Limb (tissue), 2 donors: Measurements from ENCODE around the gene JPH3.
A peak's percentile ranks its signal among the peaks of the same experiment; 100 is the strongest.
"Not testable (repeated sequence)": the region's sequence is repeated elsewhere in the genome, so short reads cannot be mapped to it uniquely, and the experiment has no call there.

ENCODE experiments used
- DNase-seq, 2 donors: peaks; one replicate each; pipeline ENCODE4 v3.0.0-alpha.2; 2016; ENCODE audit errors: extremely low spot score in 2 of 2

The JPH3 gene

DNA sequence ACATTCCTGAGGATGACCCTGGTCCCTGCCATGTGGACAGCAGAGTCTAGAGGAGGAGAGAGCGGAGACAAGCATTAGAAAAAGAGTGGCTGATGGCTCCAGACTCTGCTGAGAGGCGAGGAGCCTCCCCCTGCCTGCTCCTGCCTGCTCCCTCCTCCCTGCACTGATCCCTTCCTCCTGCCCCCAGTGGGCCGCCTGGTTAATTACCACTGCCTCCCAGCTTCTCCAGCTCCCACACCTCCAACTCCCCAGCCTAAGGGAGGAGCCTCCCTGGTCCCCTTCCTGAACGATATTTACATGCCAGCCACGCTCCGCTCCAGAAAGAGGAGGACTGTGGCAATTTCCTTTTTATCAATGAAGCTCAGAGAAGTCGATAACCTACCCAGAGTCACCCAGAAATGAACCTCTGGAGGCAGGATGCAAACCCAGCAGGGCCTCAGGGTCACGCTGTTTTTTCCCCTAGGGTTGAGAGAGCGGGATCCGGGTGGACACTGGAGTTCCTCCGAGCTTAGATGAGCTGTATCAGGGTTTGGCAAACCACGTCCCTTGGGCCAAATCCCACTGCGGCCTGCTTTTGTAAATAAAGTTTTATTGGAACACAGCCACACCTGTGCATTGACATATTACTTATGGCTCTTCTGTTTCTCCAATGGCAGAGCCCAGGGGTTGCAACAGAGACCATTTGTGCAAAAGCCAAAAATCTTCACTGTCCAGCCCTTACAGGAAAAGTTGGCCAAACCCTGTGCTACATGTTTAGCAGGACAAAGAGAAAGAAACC lies 27.1 kb upstream of the JPH3 start:
- DNase-seq: no peak

DNA sequence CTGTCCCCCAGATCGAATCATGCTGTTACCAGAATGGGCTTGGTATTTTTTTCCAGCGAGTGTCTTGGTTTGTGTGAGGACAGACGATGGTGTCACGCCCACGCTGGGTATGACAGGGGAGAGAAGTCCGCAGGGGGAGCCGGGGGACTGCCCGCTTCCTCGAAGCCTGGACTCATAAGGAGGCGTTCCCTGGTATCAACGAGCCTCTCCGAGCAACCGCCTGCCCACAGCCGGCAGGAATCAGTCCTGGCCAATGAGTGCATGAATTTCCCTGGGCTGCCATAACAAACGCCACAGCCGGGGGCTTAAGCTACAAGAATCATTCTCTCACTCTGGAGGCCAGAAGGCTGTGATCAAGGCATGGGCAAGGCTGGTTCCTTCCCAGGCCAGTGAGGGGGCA lies 26.1 kb upstream of the JPH3 start:
- no peak for DNase-seq

DNA sequence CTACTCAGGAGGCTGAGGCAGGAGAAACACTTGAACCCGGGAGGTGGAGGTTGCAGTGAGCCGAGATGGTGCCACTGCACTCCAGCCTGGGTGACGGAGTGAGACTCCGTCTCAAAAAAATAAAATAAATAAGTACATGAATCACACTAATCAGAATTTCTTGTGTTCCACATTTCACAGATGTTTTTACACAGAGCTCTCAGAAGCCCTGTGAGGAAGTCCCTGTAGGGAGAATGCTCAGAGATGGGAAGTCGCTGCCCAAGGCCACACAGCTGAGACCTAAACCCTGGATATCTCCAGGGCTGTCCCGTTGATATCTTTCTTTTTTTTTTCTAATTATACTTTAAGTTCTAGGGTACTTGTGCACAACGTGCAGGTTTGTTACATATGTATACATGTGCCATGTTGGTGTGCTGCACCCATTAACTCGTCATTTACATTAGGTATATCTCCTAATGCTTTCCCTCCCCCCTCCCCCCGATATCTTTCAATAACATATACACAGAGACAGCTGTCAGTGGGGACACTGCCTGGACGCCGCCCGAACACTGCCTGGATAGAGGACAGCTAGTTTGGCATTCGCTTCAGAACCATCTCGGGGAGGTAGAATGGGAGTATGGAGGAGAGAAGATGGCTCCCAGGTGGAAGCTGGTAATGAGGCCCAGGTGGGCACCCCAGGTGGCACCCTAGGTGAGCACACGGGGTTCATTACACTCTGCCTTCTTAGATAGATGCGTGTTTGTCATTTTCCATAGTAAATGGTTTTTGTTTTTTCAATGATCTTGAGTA lies 24.0 kb upstream of the JPH3 start:
- DNase-seq: not testable (repeated sequence)

DNA sequence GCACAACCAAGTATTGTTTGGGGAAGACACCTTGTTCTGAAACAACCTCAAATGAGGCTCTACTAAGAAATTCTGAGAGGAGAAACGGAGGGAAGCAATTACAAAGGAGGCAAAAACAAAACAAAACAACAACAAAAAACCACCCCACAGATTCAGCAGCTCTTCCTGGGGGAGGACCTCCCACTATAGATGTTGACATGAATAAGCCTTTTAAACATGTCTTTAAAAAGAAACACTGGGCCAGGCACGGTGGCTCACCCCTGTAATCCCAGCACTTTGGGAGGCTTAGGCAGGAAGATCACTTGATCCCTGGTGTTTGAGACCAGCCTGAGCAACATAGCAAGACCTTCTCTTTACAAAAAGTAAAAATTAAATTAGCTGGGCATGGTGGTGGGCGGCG lies 22.6 kb upstream of the JPH3 start:
- DNase-seq: no peak

DNA sequence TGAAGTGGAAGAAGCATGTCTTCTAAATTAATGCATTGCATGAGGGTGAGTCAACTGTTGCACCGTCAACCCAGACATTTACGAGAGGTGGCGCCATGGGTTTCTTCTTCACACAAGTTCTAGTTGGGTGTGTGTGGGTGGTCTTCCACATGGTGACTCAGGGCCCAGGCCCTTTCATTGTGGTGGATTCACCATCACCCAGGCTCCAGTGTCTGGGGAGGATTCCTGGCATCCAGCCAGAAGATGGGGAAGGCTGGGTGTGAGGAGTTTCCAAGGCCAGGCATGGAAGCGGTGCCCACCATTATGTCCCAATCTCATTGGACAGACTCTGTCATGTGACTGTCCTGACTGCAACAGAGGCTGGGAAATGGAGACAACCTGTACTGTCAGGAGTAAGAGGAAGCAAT lies 21.4 kb upstream of the JPH3 start:
- DNase-seq: no peak

DNA sequence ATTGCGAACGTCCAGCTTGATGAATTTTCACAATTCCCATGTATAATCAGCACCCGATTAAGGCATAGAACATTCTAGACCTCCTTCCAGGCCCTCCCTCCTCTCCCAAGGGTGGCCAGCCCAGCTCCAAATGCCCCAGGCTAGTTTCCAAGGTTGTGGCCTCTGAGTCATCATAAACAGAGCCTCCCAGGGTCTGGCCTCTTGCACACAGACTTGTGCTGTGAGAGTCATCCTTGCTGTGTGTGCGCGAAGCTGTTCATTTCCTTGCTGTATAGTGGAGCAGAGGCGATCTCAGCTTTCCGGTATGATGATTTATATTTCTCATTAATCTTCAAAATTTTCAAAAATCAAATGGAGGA lies 20.5 kb upstream of the JPH3 start:
- DNase-seq: peak in 1 of 2 donors; percentile 36

DNA sequence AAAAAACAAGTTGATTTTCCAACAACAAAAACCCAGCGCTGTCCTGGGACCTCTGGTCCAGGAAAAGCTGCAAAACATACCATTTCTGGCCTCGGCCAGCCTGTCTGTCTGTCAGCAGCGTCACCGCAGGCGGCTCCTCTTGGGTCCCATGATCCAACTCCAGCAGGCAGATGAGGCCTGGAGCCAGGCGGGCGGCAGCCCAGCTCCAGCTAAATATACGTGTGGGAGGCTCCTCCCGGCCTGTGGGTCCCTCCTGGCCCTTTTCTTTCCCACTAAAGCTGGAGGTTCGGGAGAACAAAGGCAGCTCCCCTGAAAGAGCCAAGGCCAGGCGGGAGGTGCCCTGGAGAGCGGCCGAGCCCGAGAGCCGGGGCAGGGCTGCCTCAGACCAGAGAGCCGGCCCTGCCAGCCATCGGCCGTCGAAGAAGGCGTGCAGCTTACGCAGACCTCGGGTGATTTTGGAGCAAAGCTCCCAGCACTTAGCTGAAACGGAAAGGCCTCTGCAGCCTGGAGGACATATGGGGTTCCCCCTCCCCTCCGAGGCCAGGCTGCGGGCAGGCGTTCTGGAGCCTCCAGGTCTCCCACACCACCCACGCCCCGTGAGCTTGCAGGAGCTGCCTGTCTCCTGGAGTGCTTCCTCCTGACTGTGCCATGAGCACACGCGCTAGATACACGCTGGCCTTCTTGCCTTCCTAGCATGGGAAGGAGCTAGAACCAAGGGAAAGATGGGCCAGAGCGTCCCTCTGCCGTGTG lies 19.9 kb upstream of the JPH3 start:
- peak in 1 of 2 donors; percentile 48 for DNase-seq

DNA sequence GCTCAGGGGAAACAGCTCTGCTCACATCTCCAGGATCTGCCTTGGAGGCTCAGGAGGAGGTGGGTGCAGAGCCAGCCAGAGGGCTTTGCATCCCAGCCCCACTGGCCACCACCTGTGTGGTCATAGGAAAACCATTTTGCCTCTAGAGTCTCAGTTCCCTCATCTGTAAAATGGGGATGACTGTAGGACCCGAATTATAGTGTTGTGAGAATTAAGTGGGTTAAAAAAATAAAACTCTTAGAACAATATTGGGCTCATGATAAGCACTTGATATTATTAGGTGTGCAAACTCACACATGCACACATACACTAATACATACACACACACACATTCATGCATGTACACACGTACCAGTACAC lies 19.4 kb upstream of the JPH3 start:
- DNase-seq: no peak

DNA sequence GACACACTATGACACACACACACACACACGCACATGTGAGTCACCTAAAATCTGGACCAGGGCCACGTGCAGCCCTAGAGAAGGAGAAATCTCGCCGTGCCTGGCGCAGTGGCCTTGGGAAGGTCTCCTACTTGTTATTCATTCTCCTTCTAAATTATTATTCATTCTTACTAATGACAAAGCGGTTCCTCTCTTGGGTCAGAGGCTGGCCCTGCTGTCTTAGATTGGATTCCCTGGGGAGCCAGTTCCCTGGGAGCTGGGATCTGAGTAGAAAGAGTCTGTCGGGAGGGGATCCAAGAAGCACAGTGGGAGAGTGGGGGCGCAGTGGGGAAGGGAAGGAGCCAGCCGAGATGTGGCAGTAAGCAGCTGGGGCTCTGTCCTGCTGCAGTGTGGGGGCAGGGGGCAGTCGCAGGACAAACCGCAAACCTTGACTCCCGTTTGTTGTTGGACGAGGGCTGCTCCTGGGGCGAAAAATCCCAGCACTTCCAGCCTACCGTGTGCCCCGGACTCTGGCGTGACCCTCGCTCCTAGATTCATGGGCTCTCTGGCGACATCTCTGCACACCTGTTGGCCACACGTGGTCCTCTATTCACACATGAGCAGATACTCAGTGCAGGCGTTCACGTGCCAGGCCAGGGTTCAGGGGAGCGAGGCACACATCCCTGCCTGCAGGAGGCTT lies 18.7 kb upstream of the JPH3 start:
- DNase-seq: no peak

DNA sequence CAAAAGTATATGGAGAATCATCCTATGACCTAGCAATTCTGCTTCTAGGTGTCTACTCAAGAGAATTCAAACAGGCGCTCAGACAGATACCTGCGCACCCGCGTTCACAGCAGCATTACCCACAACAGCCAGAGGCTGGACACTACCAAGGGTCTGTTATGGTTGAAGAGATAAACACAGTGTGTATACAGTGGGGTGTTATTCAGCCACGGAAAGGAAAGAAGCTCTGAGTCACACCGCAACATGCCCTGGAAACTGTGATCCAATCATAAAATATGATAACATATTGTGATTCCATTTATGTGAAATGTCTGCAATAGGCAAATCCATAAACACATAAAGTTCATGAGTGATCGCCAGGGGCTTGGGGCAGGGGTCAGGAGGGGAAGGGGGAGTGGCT lies 18.0 kb upstream of the JPH3 start:
- no peak for DNase-seq

DNA sequence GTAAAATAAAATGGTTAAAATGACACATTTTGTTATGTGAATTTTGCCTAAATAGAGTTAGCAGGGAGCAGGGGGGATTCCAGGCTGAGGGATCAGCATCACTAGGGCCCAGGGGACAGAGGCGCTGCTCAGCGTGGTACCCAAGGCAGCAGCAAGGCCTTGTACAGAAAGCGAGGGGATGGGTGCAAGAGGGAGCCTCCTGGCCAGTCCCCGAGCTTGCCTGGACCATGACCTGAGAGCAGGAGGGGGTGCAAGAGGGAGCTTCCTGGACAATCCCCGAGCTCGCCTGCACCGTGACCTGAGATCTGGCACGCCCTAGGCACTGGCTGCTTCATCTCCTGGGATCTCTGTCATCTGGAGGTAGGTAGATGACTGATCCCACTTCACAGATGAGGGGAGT lies 17.3 kb upstream of the JPH3 start:
- DNase-seq: no peak

DNA sequence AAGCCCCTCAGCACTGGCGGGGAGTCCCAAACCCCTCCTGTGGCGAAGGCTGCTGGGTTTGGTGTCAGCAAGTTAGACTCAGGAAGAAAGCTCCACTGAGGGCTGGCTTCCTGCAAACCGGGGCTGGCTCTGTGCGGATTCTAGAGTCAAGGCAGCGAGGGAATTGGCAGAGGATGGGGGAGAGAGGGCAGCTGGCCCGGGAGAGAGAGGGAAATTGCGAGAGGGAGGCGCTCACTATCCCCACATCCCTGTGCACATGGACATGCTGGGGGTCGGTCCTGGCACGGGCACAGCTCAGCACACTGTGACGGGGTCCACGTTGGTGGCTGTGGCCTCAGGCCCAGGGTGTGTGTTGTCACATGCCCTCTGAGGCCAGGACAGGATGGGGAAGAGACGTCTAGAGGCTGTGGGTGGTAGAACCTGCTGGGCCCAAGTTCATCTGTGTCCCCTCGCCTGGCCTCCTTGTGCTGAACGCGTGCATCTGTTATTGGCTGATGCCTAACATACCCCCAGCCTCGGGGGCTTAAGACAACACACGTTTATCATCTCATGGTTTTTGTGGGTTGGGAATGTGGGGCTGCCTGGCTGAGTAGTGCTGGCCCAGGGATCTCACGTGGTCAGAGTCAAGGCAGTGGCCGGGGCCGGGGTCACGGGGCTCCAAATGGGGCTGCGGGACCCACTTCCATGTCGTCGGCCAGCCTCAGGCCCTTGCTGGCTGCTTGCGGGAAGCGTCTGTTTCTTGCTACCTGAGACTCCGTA lies 16.7 kb upstream of the JPH3 start:
- DNase-seq: no peak

DNA sequence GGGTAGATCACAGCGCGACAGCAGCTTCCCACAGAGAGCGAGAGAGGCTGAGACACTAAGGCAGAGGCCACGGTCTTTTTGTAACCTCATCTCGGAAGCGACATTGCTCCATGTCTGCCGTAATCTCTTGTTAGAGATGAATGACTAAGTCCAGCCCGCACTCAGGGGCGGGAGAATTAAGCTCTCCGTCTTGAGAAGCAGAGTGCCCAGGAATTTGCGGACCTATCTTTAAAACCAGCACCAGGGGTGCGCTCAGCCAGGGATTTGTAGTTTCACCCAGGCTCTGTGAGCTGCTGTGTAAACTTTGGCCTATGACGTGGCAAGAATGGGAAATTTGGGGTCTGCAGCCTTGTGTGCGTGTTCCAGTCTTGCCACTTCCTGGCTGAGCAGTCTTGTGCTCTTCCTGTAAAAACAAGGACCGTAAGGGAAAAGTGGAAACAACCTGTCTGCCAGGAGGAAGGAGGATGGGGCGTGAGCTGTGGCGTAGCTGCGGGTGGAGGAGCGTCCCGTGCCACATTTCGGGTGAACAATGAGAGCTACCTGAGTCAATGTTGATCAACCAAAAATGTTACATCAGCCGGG lies 16.0 kb upstream of the JPH3 start:
- no peak for DNase-seq

DNA sequence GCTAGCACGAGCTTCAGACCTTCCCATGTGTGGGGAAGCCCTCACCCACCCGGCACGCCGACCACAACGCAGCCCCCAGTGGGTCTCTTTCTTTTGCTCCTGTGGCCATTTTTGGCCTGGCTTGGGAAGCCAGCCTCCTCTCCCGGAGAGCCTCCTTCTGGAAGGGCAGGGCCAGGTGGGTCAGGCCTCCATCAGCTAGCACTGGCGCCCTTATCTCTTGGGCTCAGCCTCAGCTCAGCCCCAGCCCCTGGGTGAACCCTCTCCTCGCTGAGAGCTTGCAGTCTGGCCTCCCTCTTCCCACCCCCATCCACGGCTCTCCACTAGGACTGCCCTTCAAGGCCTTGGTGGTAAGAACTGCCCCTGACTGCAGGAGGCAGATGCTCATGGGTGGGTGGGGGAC lies 14.7 kb upstream of the JPH3 start:
- DNase-seq: no peak

DNA sequence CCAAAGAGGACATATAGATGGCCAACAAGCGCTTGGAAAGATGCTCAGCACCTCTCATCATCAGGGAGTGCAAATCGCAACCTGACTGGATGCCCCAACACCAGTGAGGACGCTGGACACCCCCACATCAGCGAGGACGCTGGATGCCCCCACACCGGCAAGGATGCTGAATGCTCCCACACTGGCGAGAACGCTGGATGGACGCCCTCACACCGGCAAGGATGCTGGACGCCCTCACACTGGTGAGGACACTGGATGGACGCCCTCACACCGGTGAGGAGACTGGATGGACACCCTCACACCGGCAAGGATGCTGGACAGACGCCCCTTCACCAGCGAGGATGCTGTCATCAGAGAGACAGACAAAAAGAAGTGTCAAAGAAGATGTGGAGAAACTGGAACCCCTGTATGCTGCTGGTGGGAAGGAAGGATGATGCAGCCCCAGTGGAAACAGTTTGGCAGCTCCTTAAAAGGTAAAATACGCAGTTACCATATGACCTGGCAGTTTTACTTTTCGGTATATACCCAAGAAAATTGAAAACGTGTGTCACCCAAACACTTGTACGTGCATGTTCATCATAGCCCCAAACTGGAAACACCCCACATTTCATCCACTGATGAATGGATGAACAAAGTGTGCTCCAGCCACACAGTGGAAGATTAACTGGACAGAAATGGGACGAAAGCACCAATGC lies 10.1 kb upstream of the JPH3 start:
- DNase-seq: no peak

DNA sequence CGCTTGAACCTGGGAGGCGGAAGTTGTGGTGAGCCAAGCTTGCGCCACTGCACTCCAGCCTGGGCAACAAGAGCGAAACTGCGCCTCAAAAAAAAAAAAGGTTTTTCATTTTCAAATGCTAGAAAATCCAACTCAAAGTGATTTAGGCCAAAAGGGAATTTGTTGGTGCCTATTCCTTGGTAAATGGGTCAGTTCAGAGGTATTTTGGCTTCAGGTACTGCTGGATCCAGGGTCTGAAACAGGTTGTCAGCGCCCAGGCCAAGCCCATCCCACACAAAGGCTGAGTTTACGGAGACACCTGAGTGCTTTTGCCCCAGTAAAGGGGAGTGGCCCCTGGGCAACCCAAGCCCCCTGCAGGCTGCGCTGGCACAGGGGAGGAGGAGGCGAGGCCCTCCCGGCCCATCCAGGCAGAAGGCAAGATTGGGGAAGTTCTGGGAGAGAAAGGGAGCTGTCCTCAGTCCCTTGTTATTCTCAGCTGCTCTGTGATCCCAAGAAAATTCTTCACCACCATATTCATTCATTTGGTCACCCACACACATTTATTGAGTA lies 8.5 kb upstream of the JPH3 start:
- DNase-seq: no peak

DNA sequence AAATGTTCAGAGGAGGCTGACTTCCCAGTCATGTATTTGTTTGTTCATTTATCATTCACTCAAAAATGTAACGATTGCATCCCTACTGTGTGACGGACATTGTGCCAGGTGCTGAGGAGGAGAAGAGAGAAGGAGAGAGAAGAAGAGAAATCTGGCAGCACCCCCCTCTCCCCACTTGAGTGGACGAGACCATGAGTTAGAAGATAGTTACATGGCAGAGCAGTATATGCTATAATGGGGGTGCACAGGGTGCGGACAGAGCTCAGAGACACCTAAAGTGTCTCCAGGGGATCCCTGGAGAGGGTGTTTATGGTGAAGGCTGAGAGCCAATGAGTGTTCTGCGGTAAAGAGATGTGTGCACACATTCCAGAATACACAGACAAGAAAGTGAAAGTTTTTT lies 6.6 kb upstream of the JPH3 start:
- DNase-seq: no peak

DNA sequence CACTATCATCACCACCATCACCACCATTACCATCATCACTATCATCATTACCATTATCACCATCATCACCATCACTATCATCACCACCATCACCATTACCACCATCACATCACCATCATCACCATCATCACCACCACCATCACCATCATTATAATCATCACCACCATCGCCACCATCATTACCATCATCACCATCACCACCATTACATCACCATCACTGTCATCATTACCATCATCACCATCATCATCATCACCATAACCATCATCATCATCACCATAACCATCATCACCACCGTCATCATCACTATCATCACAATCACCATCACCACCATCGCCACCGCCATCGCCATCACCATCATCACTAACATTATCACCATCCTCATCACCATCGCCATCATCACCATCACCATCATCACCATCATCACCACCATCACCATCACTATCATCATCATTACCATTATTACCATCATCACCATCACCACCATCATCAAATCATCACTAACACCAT lies 4.9 kb upstream of the JPH3 start:
- no peak for DNase-seq

DNA sequence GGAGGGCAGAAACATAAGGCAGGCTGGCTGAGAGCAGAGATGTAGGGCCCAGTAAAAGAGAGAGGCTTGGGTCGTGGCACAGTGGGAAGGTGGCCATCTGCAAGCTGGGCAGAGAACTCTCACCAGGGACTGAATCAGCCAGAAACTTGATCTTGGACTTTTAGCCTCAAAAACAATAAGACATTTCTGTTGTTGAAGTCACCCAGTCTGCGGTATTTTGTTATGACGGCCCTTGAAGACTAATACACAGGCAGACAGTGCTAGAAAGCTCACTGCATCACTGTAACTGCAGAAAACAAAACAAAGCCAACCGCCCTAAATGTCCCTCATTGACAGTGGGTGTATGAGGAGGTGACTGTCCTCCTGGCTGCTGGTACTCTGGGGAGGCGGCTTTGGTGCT lies 3.9 kb upstream of the JPH3 start:
- no peak for DNase-seq

DNA sequence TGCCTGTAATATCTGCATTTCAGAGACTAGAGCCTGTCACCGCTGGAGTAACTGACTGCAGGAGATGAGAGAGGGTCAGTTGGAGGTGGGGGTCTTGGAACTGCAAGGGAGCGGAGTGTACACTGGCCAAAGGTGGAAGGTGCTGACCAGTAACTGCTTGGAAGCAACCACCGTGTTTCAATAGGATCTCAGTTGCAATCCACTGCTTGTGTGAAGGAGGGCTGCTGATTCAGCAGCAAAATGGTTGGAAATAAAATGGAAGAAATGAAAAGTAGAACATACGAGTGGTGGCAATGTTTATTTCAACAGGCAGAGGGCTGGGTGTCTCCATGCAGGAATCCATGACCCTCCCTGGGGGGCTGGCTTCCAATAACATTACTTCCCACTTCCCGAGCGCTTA lies 2.1 kb upstream of the JPH3 start:
- no peak for DNase-seq
